HL-60 (cell line): ENCODE data around the gene TXNDC17.

ENCODE experiments used
- DNase-seq, 2 experiments: peaks; one replicate each; pipeline ENCODE4 v3.0.0-alpha.2; 2010 to 2020; ENCODE audit warnings: low read depth in 1 of 2, low spot score in 1 of 2
- H3K27ac ChIP-seq: fragments of 250-450 bp; sonication (Bioruptor Pico); replicated peaks from 2 replicates; pipeline ENCODE4 v1.5.1; 2020; ENCODE audit warnings: mild to moderate bottlenecking, moderate library complexity
- H3K27me3 ChIP-seq: fragments of 250-450 bp; sonication (Bioruptor Pico); 2 replicates; pipeline ENCODE4 v1.5.1; 2021; ENCODE audit warnings: mild to moderate bottlenecking, moderate library complexity; ENCODE audit not compliant: insufficient read depth, poor library complexity, severe bottlenecking
- H3K4me3 ChIP-seq: replicated peaks from 2 replicates; pipeline ENCODE4 v1.5.1; 2011; ENCODE audit warnings: mild to moderate bottlenecking, control low read depth, low read length; ENCODE audit not compliant: insufficient read depth
- CTCF ChIP-seq: IDR thresholded peaks from one replicate; pipeline ENCODE4 v1.5.1; 2011; ENCODE audit warnings: low read length, control low read depth, inconsistent platforms; ENCODE audit not compliant: insufficient read depth
- GABPA ChIP-seq: IDR thresholded peaks from 2 replicates; pipeline ENCODE4 v1.6.1; 2012; ENCODE audit warnings: low read depth
- POLR2AphosphoS5 ChIP-seq: IDR thresholded peaks from 2 replicates; pipeline ENCODE4 v1.6.1; 2012; ENCODE audit warnings: low read depth
- SPI1 ChIP-seq: IDR thresholded peaks from 2 replicates; pipeline ENCODE4 v1.6.1; 2012; ENCODE audit warnings: low read depth, mild to moderate bottlenecking, borderline replicate concordance
- TF ChIP-seq, protein P1 (sequence below): IDR thresholded peaks from 2 replicates; pipeline ENCODE4 v1.6.1; 2012; ENCODE audit warnings: low read depth; ENCODE audit not compliant: insufficient replicate concordance

TXNDC17 gene

GRCh38 chr17:6611231-6611630 lies 29.6 kb upstream of the TXNDC17 start:
- TF ChIP-seq CTCF (no peak), SPI1 (no peak)
- Histone ChIP-seq H3K4me3 (no peak overlapping the region), H3K27me3 (no peaks in the 10 kb centered on the region), H3K27ac (no peak overlapping the region)
- no peak for DNase-seq

DNA sequence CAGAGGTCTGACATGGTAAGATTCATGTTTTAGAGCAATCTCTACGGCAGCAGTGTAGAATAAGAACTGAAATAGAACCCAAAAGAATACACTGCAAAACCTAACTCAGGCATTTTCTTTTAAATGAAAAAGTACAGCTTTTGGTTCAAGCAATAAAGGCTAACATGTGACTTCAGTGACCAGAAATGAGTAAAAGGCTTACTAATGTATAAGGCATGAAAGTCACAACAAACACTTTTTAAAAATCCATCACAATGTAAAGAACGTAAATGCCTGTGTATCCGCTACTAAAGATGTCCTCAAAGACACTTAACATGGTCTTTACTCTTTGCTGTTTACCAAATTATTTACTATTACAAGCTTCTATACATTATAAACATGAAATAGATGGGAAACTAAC lies 16.9 kb upstream of the TXNDC17 start:
- H3K27ac ChIP-seq: no peak overlapping the region
- no peak for DNase-seq
- H3K4me3 ChIP-seq: no peak overlapping the region
- H3K27me3 ChIP-seq: no peaks in the 10 kb centered on the region
- no peak for TF ChIP-seq CTCF
- TF ChIP-seq, protein P1, sequence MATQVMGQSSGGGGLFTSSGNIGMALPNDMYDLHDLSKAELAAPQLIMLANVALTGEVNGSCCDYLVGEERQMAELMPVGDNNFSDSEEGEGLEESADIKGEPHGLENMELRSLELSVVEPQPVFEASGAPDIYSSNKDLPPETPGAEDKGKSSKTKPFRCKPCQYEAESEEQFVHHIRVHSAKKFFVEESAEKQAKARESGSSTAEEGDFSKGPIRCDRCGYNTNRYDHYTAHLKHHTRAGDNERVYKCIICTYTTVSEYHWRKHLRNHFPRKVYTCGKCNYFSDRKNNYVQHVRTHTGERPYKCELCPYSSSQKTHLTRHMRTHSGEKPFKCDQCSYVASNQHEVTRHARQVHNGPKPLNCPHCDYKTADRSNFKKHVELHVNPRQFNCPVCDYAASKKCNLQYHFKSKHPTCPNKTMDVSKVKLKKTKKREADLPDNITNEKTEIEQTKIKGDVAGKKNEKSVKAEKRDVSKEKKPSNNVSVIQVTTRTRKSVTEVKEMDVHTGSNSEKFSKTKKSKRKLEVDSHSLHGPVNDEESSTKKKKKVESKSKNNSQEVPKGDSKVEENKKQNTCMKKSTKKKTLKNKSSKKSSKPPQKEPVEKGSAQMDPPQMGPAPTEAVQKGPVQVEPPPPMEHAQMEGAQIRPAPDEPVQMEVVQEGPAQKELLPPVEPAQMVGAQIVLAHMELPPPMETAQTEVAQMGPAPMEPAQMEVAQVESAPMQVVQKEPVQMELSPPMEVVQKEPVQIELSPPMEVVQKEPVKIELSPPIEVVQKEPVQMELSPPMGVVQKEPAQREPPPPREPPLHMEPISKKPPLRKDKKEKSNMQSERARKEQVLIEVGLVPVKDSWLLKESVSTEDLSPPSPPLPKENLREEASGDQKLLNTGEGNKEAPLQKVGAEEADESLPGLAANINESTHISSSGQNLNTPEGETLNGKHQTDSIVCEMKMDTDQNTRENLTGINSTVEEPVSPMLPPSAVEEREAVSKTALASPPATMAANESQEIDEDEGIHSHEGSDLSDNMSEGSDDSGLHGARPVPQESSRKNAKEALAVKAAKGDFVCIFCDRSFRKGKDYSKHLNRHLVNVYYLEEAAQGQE: no peak
- TF ChIP-seq SPI1: no peak
- no peak for TF ChIP-seq POLR2AphosphoS5
- no peak for TF ChIP-seq GABPA

DNA sequence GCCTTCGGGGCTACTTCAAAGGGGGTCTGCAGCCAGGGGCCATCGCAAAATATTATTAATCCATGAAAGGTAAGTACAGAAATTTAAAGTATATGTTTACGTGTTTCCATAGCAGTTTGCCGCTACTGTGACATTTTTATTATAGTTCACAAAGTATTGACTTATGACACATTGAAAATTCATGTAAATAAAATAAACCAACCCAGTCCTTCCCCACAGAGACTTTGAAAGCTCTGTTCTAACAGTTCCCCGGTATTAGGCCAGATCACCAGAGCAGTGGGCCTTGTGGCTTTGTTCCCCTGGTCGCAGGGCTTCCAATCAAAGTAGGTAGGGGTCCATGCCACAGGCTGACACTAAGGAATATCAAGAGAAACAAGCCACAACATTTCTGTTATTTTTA lies 14.2 kb upstream of the TXNDC17 start:
- no peak for DNase-seq
- Histone ChIP-seq H3K27me3 (no peaks in the 10 kb centered on the region), H3K27ac (no peak overlapping the region), H3K4me3 (no peak overlapping the region)
- TF ChIP-seq POLR2AphosphoS5 (no peak), GABPA (no peak), CTCF (no peak), SPI1 (no peak)
- TF ChIP-seq, protein P1: no peak

DNA sequence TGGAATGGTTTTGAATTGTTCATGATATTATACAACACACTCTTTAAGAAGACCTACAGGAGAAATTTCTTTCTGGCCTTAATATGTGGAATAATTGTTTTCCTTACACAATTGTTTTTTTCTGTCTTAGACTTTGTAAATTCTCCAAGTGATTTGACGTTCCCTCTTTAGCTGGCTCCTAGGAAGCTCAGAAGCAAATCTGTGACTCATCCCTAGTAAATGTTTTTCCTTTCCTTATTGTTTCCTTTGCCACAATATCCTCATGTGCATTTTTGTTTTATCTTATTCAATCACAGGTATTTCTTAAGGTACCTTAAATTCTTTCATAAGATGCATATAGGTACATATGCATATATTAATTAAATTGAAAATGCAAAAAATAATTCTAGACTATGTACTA lies 13.8 kb upstream of the TXNDC17 start:
- Histone ChIP-seq H3K27me3 (no peaks in the 10 kb centered on the region), H3K4me3 (no peak overlapping the region)

More for the DNA sequence above, 13.8 kb upstream of the TXNDC17 start:
- TF ChIP-seq POLR2AphosphoS5 (no peak), GABPA (no peak), SPI1 (no peak), CTCF (no peak)
- TF ChIP-seq, protein P1: no peak
- no peak for DNase-seq
- H3K27ac ChIP-seq: no peak overlapping the region
